Measurements from ENCODE around the gene PACS2. TPM values are rescaled to one million over a fixed set of nuclear protein-coding genes. Genes with fewer than 3 reads are reported as not detected.

Gene PACS2
- total RNA-seq, 2 donors from 2014 or later, result 55.0 to 59.7 TPM

DNA sequence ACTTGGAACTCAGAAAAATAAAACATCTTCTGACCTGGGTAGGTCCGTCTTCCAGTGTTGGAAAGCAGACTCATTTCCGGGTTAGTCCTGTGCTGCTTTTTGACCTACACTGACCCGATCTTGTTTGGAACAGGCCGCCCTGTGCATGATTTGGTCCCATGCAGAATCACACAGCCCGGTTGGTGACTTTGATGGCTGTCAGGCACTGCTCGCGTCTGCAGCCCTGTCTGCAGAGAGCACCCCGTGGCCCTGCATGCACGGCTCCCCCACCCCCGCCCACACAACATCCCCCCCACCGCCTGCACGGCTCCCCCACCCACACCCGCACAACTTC is 31.6 kb downstream of the PACS2 start:
- H3K27me3 ChIP-seq, result no peaks in the 10 kb centered on the region
- H3K4me1 ChIP-seq, result peaks cover 0 to 27% of the 10 kb centered on the region in 2 donors
- H3K36me3 ChIP-seq, result no peaks in the 10 kb centered on the region
- no peak overlapping the region for H3K4me3 ChIP-seq
- no peak overlapping the region for H3K27ac ChIP-seq
- TF ChIP-seq, protein P1, sequence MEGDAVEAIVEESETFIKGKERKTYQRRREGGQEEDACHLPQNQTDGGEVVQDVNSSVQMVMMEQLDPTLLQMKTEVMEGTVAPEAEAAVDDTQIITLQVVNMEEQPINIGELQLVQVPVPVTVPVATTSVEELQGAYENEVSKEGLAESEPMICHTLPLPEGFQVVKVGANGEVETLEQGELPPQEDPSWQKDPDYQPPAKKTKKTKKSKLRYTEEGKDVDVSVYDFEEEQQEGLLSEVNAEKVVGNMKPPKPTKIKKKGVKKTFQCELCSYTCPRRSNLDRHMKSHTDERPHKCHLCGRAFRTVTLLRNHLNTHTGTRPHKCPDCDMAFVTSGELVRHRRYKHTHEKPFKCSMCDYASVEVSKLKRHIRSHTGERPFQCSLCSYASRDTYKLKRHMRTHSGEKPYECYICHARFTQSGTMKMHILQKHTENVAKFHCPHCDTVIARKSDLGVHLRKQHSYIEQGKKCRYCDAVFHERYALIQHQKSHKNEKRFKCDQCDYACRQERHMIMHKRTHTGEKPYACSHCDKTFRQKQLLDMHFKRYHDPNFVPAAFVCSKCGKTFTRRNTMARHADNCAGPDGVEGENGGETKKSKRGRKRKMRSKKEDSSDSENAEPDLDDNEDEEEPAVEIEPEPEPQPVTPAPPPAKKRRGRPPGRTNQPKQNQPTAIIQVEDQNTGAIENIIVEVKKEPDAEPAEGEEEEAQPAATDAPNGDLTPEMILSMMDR (IDR thresholded peaks at IDR 0.05), result no peak
- H3K9me3 ChIP-seq, result no peaks in the 10 kb centered on the region
- DNase-seq (ENCODE audit: low spot score), result no peak

DNA sequence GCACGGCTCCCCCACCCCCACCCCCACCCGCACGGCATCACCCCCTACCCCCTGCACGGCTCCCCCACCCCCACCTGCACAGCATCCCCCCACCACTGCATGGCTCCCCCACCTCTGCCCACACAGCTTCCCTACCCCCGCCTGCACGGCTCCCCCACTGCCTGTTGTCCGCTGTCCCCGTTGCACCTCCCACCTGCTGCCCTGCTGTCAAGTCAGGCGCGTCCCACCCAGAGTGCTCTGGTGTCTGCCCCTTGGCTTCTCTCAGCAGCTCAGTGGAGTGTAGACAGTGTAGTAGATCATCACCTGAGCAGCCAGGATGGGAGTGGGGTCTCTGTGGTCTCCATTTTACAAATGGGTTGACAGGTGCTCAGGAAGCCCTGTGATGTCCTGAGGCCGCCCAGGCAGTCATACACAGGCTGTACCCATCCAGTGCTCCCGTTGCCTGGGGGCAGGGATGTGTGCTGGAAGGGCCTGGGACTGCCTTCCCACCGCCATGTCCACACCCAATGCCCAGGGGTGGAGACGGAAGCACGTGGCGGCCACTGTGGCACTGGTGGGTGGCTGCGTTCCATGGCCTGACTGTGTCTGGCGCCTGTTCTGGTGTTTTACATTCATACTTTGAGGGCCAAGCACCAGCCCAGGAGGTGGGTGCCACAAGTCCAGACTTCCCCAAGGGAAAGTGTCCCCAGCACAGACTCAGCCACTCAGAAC is 32.5 kb downstream of the PACS2 start:
- H3K9me3 ChIP-seq, result no peaks in the 10 kb centered on the region
- no peak for DNase-seq (ENCODE audit: low spot score)
- no peak overlapping the region for H3K27ac ChIP-seq
- TF ChIP-seq, protein P1 (IDR thresholded peaks at IDR 0.05), result no peak
- no peaks in the 10 kb centered on the region for H3K27me3 ChIP-seq
- H3K36me3 ChIP-seq, result no peaks in the 10 kb centered on the region
- peaks cover 0 to 24% of the 10 kb centered on the region in 2 donors for H3K4me1 ChIP-seq
- no peak overlapping the region for H3K4me3 ChIP-seq

DNA sequence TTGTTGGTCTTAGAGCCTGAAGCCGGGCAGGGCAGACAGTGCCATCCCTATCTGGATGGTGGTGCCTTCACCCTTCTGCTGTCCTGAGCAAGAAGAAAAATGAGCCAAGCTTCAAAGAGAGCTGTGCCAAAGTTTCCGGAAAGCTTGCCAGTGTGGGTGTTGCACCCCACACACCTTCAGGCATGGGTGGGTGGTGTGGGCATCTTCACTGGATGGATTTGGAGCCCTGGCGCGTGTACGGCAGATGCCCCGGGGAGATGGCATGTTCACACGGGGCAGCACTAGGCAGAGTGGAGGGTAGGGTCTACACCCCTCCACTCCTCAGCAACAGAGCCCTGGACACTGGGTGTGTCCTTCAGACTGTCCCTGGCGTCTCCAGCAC is 33.0 kb downstream of the PACS2 start:
- no peak for DNase-seq (ENCODE audit: low spot score)
- no peak overlapping the region for H3K27ac ChIP-seq
- H3K36me3 ChIP-seq, result no peaks in the 10 kb centered on the region
- no peak overlapping the region for H3K4me3 ChIP-seq
- no peaks in the 10 kb centered on the region for H3K9me3 ChIP-seq
- TF ChIP-seq, protein P1 (IDR thresholded peaks at IDR 0.05), result no peak
- peaks cover 0 to 26% of the 10 kb centered on the region in 2 donors for H3K4me1 ChIP-seq
- no peaks in the 10 kb centered on the region for H3K27me3 ChIP-seq

DNA sequence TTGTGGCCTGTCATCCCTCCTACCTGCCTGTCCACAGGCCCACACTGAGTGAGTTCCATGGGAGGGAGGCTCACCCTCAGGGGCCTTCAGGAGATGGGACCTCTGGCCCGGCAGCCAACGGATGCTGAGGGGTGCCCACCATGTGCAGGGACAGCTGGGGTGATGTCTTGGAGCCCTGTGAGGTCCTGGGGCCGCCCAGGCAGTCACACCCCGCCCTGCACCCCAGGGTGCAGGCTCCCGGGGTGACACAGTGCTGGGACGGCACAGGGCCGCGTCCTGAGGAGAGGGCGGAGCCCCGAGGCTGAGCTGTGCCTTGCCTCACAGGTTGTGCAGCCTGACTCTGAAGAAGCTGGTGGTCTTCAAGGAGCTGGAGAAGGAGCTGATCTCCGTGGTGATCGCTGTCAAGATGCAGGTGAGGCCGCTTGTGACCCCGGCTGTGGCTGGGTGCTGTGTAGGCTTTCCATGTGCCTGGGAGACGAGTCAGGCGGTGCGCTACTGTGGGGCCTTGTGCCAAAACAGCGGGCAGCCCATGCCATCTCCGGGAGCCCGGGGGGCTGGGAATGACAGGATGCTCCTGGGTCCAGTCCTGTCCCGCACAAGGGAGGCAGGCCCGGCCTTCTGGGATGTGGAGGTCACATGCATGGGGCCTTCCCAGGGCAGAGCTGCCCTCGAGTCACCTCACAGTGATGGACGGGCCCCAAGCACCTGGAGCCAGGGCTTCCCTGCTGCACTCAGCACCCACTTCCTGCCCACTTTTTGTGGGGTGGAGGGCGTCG is 33.8 kb downstream of the PACS2 start:
- no peaks in the 10 kb centered on the region for H3K36me3 ChIP-seq
- H3K9me3 ChIP-seq, result no peaks in the 10 kb centered on the region
- H3K27me3 ChIP-seq, result no peaks in the 10 kb centered on the region
- H3K27ac ChIP-seq, result no peak overlapping the region
- TF ChIP-seq, protein P1 (IDR thresholded peaks at IDR 0.05), result no peak
- H3K4me3 ChIP-seq, result no peak overlapping the region
- DNase-seq (ENCODE audit: low spot score), result no peak
- peaks cover 0 to 18% of the 10 kb centered on the region in 2 donors for H3K4me1 ChIP-seq

DNA sequence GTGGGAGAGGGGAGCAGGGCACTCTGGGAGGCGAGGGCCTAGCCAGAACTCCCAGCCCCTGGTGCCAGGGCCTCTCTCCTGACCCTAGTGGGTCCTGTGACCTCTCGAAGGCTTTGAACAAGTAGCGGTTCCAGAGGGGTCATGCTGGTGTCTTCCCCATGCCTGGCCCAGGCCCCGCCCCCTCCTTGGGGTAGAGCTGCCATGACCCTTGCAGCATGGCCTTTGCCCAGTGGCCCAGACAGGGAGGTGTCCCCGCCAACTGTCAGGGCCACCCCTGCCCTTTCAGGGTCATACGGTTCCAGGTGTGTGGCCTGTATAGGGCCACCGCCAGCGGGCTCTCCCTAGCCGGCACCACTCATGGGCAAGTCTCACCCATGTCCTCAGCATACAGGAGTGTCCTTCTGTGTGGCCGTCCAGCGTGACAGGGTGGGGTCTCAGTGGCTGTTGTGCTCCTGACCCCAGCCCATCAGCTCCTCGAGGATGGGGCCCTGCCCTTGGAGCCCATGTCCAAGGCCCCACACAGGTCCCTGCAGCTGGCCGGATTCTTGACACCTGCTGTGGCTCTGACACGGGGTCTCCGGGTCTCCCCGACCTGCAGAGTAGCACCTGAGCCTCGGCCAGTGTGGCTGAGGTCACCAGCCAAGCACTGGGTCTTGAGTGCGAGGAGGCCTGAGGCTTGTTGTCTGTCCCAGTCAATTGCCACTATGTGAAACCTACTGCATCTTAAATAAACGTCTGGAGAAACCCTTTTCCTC is 34.6 kb downstream of the PACS2 start:
- no peak overlapping the region for H3K27ac ChIP-seq
- TF ChIP-seq, protein P1 (IDR thresholded peaks at IDR 0.05), result no peak
- H3K9me3 ChIP-seq, result no peaks in the 10 kb centered on the region
- H3K4me3 ChIP-seq, result no peak overlapping the region
- no peaks in the 10 kb centered on the region for H3K36me3 ChIP-seq
- H3K27me3 ChIP-seq, result no peaks in the 10 kb centered on the region
- DNase-seq (ENCODE audit: low spot score), result no peak
- H3K4me1 ChIP-seq, result peaks cover 0 to 17% of the 10 kb centered on the region in 2 donors
